ENCODE measurements around the gene LCN9.
"Not testable (repeated sequence)": the region's sequence is repeated elsewhere in the genome, so short reads cannot be mapped to it uniquely, and the experiment has no call there.

Gene LCN9

GRCh38 chr9:135648494-135649410 is 14.4 kb upstream of the LCN9 start:
- DNase-seq = no peak

DNA sequence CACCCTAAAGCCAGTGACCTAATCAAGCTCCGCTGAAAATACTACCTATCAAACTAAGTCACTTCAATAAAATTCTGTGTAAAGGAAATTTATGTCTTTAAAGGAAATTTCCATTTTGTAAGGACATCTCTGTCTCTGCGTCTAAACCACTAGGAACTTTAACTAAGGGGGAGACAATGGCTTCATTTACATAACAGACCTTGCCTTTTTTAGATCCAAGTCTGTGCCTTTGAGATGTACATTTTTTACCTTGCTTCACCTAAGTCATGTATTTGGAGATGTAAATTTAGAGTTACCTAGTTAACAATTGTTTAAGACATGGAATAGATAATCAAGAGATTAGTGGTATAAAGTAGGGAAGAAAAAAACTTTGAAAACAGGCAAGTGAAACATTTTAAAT is 13.6 kb upstream of the LCN9 start:
- DNase-seq = no peak

- DNase-seq = no peak
Measured at GRCh38 chr9:135650408-135650807, 12.7 kb upstream of the LCN9 start.

DNA sequence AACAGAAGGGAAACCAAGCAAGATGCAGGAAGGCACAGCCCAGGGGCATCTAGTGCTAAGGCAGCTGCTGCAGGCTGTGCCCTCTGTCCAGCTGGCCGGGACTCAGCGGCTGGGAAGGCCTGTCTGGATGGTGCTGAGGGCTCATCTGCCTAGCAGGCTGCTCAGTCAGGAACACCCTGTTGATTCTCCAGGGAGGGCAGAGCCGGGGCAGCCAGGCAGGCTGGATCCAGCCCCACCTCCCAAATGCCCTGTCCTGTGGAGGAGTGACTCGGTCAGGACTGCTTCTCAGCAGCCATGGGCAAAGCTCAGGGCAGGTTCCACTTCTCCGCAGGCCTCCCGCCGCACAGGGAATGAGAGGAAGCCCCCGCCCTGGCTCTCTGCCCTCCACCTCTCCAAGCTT is 7.8 kb upstream of the LCN9 start:
- DNase-seq = no peak

- DNase-seq = no peak
Measured at GRCh38 chr9:135657416-135657815, 5.7 kb upstream of the LCN9 start.

- no peak for DNase-seq
Measured at GRCh38 chr9:135659252-135659651, 3.9 kb upstream of the LCN9 start.

DNA sequence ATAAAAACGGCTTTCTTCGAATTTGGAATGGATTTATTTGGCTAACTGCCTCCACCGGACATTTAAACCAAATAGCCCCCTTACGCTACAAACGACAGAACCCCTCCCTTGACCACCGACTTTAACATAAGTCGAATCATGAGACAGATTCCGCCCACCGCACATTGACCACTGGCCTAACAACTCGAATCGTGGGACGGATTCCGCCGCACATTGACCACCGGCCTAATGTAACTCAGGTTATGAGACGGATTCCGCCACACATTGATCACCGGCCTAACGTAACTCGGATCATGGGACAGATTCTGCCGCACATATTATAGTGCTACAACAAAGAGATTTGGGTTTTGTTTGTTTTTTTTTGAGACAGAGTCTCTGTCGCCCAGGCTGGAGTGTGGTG is 2.7 kb upstream of the LCN9 start:
- no peak for DNase-seq

DNA sequence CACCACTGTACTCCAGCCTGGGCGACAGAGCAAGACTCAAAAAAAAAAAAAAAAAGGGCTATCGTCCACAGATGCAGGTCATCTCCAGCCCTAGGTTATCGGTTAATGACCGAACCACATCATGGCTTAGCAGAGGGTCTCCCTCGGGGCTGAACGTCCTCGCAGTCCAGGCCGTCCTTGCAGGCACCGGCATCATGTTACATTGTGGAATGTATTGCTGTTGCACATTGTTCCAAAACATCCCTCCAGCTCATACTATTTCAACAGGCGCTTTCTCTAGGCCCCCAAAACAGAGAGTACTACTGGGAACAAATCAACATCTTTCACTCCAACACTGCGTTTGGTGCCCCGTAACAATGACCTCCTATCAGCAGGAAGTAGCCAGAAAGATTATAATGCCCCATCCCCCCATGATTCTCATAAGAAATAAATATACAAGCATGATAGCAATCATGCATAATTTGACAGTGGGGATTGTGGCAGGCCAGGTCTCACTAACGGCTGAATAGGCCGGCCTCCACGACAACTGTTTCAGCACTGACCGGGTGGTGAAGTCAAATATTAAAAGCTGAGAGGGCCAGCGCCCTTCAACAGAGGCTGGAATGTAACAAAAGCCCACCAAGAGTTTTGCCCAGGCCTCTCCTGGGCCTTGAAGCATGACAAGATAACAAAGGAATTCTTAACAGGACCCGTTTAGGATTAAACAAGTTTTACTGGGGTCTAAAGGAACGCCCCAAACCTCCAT is 1.1 kb upstream of the LCN9 start:
- DNase-seq = no peak

GRCh38 chr9:135663451-135663770 is 302 bp downstream of the LCN9 start:
- DNase-seq = no peak

DNA sequence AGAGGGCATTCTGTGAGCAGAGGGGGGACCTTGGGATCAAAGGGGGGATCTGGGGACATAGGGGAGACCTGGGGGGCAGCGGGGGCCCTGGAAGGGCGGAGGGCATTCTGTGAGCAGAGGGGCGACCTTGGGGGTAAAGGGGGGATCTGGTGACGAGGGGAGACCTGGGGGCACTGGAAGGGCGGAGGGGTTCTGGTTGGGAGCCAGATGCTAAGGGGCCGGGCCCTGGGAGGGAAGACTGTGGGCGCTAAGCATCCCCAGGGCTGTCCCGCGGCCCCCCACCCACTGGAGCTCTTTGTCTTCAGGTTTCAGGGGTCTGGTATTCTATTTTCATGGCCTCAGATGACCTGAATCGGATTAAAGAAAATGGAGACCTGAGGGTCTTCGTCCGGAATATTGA is 748 bp downstream of the LCN9 start:
- DNase-seq = no peak

DNA sequence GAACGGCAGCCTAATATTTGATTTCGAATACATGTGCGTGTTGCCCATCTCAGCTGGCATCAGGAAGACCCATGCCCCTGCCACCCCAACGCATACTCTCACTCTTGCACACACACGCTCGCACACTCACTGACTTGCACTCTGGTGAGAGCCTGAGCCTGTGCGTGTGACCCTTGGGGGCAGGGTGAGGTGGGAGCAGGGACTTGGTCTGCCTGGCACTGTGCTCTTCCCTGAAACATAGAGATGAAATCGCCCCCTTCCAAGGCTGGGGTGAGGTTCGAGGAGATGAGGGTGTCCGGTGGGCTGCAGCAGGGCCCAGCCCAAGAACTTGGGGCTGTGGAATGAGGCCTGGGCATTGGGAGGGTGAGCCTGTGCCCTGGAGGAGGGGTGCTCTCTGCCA is 1.2 kb downstream of the LCN9 start:
- no peak for DNase-seq

DNA sequence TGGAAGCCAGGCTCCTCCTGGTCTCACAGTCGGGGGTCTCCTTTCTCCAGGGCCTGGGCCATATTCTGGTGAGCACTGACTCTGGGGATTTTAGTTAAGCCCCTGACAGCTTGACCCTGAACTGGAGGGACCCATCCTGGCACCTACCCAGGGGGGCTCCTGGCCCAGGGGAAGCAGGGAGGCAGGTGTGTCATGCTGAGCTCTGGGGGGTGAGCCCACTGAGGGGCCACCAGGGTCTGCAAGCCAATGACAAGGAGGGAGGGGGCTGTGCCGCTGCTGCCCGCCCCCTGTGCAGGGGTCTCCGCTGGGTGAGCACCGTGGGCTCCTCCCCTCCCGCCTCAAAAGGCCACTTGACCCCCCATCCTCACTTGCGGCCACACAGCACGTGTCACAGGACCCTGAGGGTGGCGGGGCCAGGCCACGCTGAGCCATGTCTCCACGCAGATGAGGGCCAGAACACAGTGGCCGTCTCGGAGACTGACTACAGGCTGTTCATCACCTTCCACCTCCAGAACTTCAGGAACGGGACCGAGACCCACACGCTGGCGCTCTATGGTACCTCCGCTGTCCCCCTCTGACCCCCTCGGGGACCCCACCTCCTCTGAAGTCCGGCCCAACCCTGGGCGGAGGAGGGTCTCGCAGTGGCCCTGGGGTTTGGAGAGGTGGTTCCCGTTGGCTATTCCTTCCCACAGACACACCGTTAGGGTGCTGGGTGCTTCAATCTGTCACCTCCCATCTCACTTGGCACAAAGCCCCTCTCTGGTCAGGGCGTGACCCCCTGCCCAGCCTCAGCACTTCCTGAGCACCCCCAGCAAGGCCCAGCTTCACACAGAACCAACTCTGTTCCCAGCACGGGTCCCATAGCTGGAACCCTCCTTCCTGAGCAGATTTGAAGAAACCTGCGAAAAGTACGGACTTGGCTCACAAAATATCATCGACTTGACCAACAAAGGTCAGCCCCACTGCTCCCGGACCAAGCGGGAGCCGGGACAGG is 2.0 kb downstream of the LCN9 start:
- no peak for DNase-seq

DNA sequence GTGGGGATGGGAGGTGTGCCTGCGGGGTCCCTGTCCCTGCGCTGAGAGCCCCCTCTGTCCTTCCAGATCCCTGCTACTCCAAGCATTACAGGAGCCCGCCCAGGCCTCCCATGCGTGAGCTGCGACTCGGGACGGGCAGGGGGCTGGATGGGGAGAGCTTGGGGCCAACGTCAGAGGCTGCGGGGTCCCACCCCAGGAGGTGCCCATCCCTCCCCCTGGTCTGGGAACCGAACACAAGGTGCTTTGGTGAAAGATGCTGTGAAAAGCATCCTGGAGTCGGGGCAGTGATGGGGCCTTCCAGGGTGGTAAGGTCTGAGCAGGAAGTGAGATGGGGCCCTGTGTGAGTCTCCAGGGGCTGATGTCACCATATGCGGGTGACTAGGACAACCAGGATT is 2.7 kb downstream of the LCN9 start:
- DNase-seq = no peak

DNA sequence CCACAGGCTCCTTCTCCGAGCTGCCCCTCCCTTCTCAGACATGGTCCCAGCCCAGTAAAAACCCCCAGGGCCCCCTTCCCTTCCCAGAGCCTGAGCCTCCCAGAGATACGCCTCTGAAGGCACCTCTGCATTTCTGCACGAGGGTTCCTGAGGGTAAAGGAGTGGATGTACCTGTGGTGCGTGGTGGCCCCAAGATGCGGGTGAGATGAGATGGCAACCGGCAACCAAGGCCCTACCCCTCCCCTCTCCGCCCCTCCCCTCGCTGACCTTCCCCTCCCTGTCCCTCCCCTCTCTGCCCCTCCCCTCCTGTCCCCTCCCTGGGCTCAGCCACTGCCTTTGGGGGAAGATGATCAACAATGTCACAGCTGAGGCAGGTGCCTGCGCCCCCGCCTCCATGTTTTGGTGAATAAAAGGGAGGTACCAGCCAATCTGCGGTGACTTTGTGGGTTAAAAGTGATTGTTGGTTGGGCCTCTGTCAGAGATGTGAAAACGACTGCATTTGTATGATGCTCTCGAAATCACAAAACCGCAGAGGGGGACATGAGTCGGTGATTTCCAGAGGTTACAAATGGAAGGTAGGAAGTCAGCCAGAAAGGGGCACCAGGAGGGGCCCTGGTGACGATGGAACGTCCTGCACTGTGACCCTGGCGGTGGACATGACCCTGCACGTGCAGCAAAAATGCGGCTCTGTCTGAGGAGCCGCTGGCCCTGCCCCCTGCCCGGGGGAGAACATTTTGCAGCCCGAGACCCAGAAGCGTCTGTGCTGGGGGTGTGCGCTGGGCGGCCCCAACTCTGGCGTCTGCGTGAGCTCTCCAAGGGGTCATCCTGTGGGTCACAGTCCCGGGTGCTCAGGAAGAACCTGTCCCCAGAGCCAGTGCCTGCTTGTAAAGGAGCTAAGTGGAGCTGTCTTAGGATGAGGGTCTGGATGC is 3.7 kb downstream of the LCN9 start:
- DNase-seq = no peak

GRCh38 chr9:135667463-135668001 is 4.4 kb downstream of the LCN9 start:
- DNase-seq = no peak

DNA sequence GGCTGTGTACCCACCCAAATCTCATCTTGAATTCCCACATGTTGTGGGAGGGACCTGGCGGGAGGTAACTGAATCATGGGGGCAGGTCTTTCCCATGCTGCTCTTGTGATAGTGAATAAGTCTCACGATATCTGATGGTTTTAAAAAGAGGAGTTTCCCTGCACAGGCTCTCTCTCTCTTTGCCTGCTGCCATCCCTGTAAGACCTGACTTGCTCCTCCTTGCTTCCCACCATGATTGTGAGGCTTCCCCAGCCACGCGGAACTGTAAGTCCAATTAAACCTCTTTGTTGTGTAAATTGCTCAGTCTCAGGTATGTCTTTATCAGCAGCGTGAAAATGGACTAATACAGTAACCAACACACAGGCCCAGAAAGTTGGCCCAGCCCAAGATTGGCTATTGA is 5.9 kb downstream of the LCN9 start:
- DNase-seq = not testable (repeated sequence)

DNA sequence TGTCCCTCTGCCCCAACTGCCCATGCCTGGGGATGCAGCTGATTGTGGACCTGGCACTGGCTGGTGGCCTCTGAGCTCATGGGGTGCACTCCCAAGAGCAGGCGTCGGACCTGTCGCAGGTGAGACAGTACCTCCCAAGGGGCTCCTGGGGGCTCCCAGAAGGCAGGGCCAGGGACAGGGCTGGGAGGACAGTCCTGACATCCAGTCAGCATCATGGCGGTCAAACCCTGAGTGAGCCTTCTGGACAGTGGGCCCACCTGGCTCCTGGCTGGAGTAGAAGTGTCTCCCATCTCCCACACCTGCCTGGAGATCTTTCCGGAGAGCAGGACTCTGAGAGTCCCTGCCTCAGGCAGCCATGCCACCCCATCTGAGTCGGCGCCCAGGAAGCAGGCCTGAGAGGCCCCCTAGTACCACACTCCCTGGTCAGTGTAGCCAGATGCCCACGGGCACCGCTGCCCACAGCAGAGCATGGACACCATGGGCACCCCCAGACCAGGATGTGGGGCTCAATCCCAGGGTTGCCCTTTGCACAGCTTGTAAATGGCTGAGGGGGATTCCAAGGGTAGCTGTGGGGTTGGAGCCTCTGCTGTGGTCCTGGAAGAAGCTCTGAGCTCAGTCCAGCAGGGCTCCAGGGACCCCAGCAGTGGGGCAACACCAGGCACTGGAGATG is 6.6 kb downstream of the LCN9 start:
- no peak for DNase-seq

GRCh38 chr9:135670721-135671590 is 7.8 kb downstream of the LCN9 start:
- no peak for DNase-seq

GRCh38 chr9:135671591-135672041 is 8.5 kb downstream of the LCN9 start:
- no peak for DNase-seq

DNA sequence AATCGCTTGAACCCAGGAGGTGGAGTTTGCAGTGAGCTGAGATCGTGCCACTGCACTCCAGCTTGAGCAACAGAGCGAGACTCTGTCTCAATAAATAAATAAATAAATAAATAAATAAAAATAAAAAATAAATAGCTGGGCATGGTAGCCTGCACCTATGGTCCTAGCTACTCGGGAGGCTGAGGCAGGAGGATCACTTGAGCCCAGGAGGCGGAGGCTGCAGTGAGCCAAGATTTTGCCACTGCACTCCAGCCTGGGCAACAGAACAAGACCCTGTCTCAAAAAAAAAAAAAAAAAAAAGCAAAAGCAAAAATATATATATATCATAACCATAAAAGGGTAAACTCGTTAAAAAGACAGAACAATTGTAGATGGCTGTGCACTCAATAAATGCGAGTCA is 9.7 kb downstream of the LCN9 start:
- not testable (repeated sequence) for DNase-seq
